Liver (tissue), 9 donors: ENCODE data around the gene CXCR3. TPM values are rescaled to one million over a fixed set of nuclear protein-coding genes. Genes with fewer than 3 reads are reported as not detected.

Experiments used
- DNase-seq: peaks from one replicate; pipeline ENCODE4 v3.0.0-alpha.2; 2017; ENCODE audit warnings: low spot score
- H3K27ac ChIP-seq, 2 donors: one replicate each; pipeline ENCODE4 v1.7.0; 2013; ENCODE audit warnings: inconsistent platforms in 2 of 2, low read length in 2 of 2, control low read depth in 1 of 2, low read depth in 1 of 2, mild to moderate bottlenecking in 1 of 2
- H3K27me3 ChIP-seq, 4 donors: one replicate each; pipeline versions ENCODE4 v1.6.1 to v1.7.0; 2013; ENCODE audit warnings: low read length in 3 of 4, inconsistent platforms in 1 of 4, mild to moderate bottlenecking in 1 of 4, moderate library complexity in 1 of 4; ENCODE audit not compliant: control insufficient read depth in 4 of 4, insufficient read depth in 4 of 4
- H3K36me3 ChIP-seq, 4 donors: one replicate each; pipeline versions ENCODE4 v1.6.1 to v1.7.0; 2013; ENCODE audit warnings: low read length in 3 of 4, mild to moderate bottlenecking in 3 of 4, low read depth in 1 of 4, moderate library complexity in 1 of 4; ENCODE audit not compliant: control insufficient read depth in 4 of 4, insufficient read depth in 3 of 4
- H3K4me1 ChIP-seq, 4 donors: one replicate each; pipeline versions ENCODE4 v1.6.1 to v1.7.0; 2013; ENCODE audit warnings: low read length in 3 of 4, mild to moderate bottlenecking in 3 of 4, moderate library complexity in 1 of 4; ENCODE audit not compliant: control insufficient read depth in 4 of 4, insufficient read depth in 4 of 4
- H3K4me3 ChIP-seq, 3 donors: one replicate each; pipeline versions ENCODE4 v1.6.1 to v1.7.0; 2013; ENCODE audit warnings: low read length in 3 of 3, control low read depth in 1 of 3, low read depth in 1 of 3, mild to moderate bottlenecking in 1 of 3
- H3K9ac ChIP-seq, 2 donors: one replicate each; pipeline ENCODE4 v1.7.0; 2013; ENCODE audit warnings: low read length in 2 of 2, mild to moderate bottlenecking in 2 of 2, moderate library complexity in 2 of 2, control low read depth in 1 of 2, low read depth in 1 of 2
- H3K9me3 ChIP-seq, 4 donors: one replicate each; pipeline versions ENCODE4 v1.6.1 to v1.7.0; 2013; ENCODE audit warnings: low read length in 3 of 4; ENCODE audit not compliant: control insufficient read depth in 4 of 4
- CTCF ChIP-seq: fragments of 150-350 bp; IDR thresholded peaks from 2 replicates; pipeline ENCODE4 v1.5.1; 2017; ENCODE audit warnings: improper control_type of control experiment, low read depth, low read length; ENCODE audit not compliant: missing input control
- EGR1 ChIP-seq, 2 donors: IDR thresholded peaks; 2 replicates each; pipeline ENCODE4 v1.6.1; 2016 to 2018; ENCODE audit warnings: antibody characterized with exemption in 2 of 2, low read depth in 2 of 2
- FOXA1 ChIP-seq: IDR thresholded peaks from 2 replicates; pipeline ENCODE4 v1.6.1; 2016; ENCODE audit warnings: antibody characterized with exemption
- FOXA2 ChIP-seq: IDR thresholded peaks from 2 replicates; pipeline ENCODE4 v1.6.1; 2016; ENCODE audit warnings: antibody characterized with exemption
- GABPA ChIP-seq, 2 donors: IDR thresholded peaks in 1 of 2; conservative IDR thresholded peaks in 1 of 2; 2 replicates each; pipeline ENCODE4 v1.6.1; 2016; ENCODE audit warnings: antibody characterized with exemption in 2 of 2, mild to moderate bottlenecking in 1 of 2, moderate library complexity in 1 of 2
- HNF4A ChIP-seq, 2 donors: conservative IDR thresholded peaks; 2 replicates each; pipeline ENCODE4 v1.6.1; 2016; ENCODE audit warnings: antibody characterized with exemption in 2 of 2, mild to moderate bottlenecking in 2 of 2
- HNF4G ChIP-seq: IDR thresholded peaks from 2 replicates; pipeline ENCODE4 v1.6.1; 2016; ENCODE audit warnings: antibody characterized with exemption
- JUND ChIP-seq, 2 donors: IDR thresholded peaks; 2 replicates each; pipeline ENCODE4 v1.6.1; 2016; ENCODE audit warnings: antibody characterized with exemption in 2 of 2
- MAX ChIP-seq: IDR thresholded peaks from 2 replicates; pipeline ENCODE4 v1.6.1; 2016; ENCODE audit warnings: antibody characterized with exemption
- NR2F2 ChIP-seq: IDR thresholded peaks from 2 replicates; pipeline ENCODE4 v1.6.1; 2016; ENCODE audit warnings: antibody characterized with exemption
- RAD21 ChIP-seq, 2 donors: IDR thresholded peaks; 2 replicates each; pipeline ENCODE4 v1.6.1; 2016; ENCODE audit warnings: antibody characterized with exemption in 2 of 2, mild to moderate bottlenecking in 2 of 2
- RXRA ChIP-seq, 2 donors: IDR thresholded peaks; 2 replicates each; pipeline ENCODE4 v1.6.1; 2017 to 2018; ENCODE audit warnings: antibody characterized with exemption in 2 of 2, mild to moderate bottlenecking in 1 of 2
- SP1 ChIP-seq: IDR thresholded peaks from 2 replicates; pipeline ENCODE4 v1.6.1; 2018; ENCODE audit warnings: antibody characterized with exemption, mild to moderate bottlenecking
- TAF1 ChIP-seq: conservative IDR thresholded peaks from 2 replicates; pipeline ENCODE4 v1.6.1; 2016; ENCODE audit warnings: antibody characterized with exemption, mild to moderate bottlenecking
- YY1 ChIP-seq: IDR thresholded peaks from 2 replicates; pipeline ENCODE4 v1.6.1; 2016; ENCODE audit warnings: antibody characterized with exemption, mild to moderate bottlenecking
- WGBS: extraction: QIAGEN DNeasy Blood & Tissue Kit; methylation state at CpG from one replicate; pipeline ENCODE4 v1.1.7; 2013; 5-methylcytosine and 5-hydroxymethylcytosine counted together
- polyA plus RNA-seq, 2 donors: library from polyadenylated mRNA; stranded (reverse) in 1 of 2; unstranded in 1 of 2; fragments of 200-250 nt in 1 of 2; fragments of >200 nt in 1 of 2; fragmentation: Nextera tagmentation in 1 of 2; extraction: Ambion mirVana in 1 of 2; gene quantifications; one replicate each; pipeline versions ENCODE4 v1.2.1 to v1.2.3, GENCODE V29; 2013 to 2015
- total RNA-seq, 2 donors: library from RNA; depleted of rRNA; stranded (reverse); fragments of >200 nt; gene quantifications; one replicate each; pipeline ENCODE4 v1.2.3, GENCODE V29; 2014
- TF ChIP-seq, protein P1 (sequence below): IDR thresholded peaks from 2 replicates; pipeline ENCODE4 v1.6.1; 2016; ENCODE audit warnings: antibody characterized with exemption
- TF ChIP-seq, protein P2 (sequence below): IDR thresholded peaks from 2 replicates; pipeline ENCODE4 v1.6.1; 2016; ENCODE audit warnings: antibody characterized with exemption
- TF ChIP-seq, protein P3 (sequence below): IDR thresholded peaks from 2 replicates; pipeline ENCODE4 v1.6.1; 2016; ENCODE audit warnings: antibody characterized with exemption, mild to moderate bottlenecking
- donor health status: healthy.
- donor health status: healthy.
- donor health status: healthy.
- donor health status: healthy.
- donor health status: healthy.

Gene CXCR3
- total and polyA plus RNA-seq, 4 donors = 0.25 to 0.27 (median 0.25) TPM; not detected in 1

DNA sequence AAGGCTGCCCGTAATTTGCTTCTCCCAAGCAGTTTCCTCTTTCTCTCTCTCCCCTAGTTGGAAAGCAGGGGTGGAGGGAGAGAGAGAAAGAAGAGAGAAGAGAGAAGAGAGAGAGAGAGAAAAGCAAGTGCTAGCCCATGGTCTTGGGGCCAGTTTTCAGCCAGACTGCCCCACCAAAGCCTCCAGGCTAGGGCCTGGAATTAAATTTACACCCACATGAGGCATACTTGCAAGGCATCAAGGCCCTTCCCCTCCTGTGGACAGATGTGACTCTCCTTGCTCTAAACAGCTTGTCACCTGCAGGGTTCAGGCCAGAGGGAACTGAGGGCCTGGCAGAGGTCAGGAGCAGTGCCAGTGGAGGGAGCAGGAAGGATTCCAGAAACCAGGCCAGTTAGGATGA, 1.7 kb upstream of the CXCR3 start (continued):
- TF ChIP-seq MAX = no peak
- TF ChIP-seq HNF4A (conservative IDR thresholded peaks at IDR 0.05) = no peak

DNA sequence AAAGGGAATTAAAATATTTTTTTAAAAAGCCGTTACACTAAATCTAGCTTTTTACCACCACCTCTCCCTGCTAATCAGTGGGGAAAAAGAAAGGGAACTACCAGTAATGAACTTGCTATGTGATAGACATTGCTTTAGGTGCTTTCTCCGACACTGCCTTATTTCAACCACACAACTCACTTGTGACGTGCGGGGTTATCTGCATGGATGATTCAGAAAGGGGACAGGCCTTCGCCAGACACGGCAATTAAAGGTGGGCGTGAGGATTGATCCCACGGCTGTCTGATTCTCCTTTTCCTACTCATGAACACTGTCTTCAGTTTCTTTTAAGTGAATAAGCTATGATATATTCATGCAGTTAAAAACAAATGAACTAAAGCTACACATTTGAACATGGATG, 882 bp upstream of the CXCR3 start:
- H3K4me3 ChIP-seq = no peak overlapping the region
- no peak overlapping the region for H3K9ac ChIP-seq
- peaks cover 0 to 3% (median 0%) of the 10 kb centered on the region in 4 donors for H3K9me3 ChIP-seq
- H3K36me3 ChIP-seq = peaks cover 0 to 3% (median 1%) of the 10 kb centered on the region in 4 donors
- H3K27me3 ChIP-seq = no peaks in the 10 kb centered on the region
- H3K27ac ChIP-seq = no peak overlapping the region
- peaks cover 0 to 10% (median 1%) of the 10 kb centered on the region in 4 donors for H3K4me1 ChIP-seq
- TF ChIP-seq FOXA1 = no peak
- TF ChIP-seq, protein P1, sequence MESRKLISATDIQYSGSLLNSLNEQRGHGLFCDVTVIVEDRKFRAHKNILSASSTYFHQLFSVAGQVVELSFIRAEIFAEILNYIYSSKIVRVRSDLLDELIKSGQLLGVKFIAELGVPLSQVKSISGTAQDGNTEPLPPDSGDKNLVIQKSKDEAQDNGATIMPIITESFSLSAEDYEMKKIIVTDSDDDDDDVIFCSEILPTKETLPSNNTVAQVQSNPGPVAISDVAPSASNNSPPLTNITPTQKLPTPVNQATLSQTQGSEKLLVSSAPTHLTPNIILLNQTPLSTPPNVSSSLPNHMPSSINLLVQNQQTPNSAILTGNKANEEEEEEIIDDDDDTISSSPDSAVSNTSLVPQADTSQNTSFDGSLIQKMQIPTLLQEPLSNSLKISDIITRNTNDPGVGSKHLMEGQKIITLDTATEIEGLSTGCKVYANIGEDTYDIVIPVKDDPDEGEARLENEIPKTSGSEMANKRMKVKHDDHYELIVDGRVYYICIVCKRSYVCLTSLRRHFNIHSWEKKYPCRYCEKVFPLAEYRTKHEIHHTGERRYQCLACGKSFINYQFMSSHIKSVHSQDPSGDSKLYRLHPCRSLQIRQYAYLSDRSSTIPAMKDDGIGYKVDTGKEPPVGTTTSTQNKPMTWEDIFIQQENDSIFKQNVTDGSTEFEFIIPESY = no peak
- no peak for TF ChIP-seq GABPA (IDR thresholded peaks at IDR 0.05 in 1 of 2, conservative IDR thresholded peaks at IDR 0.05 in 1 of 2)
- TF ChIP-seq SP1 = no peak
- TF ChIP-seq YY1 = no peak
- no peak for TF ChIP-seq NR2F2
- no peak for TF ChIP-seq RXRA (IDR thresholded peaks at IDR 0.05)
- TF ChIP-seq HNF4G = no peak
- TF ChIP-seq CTCF = no peak
- TF ChIP-seq FOXA2 = no peak
- TF ChIP-seq, protein P2, sequence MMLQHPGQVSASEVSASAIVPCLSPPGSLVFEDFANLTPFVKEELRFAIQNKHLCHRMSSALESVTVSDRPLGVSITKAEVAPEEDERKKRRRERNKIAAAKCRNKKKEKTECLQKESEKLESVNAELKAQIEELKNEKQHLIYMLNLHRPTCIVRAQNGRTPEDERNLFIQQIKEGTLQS = no peak
- no peak for TF ChIP-seq RAD21 (IDR thresholded peaks at IDR 0.05)
- no peak for TF ChIP-seq TAF1
- TF ChIP-seq JUND (IDR thresholded peaks at IDR 0.05) = no peak
- no peak for TF ChIP-seq HNF4A (conservative IDR thresholded peaks at IDR 0.05)
- no peak for TF ChIP-seq EGR1 (IDR thresholded peaks at IDR 0.05; ENCODE audit: low read depth in 2 of 2)
- no peak for TF ChIP-seq MAX
- no peak for DNase-seq
- 85% methylated on average over 8 of the region's 8 CpGs for WGBS

DNA sequence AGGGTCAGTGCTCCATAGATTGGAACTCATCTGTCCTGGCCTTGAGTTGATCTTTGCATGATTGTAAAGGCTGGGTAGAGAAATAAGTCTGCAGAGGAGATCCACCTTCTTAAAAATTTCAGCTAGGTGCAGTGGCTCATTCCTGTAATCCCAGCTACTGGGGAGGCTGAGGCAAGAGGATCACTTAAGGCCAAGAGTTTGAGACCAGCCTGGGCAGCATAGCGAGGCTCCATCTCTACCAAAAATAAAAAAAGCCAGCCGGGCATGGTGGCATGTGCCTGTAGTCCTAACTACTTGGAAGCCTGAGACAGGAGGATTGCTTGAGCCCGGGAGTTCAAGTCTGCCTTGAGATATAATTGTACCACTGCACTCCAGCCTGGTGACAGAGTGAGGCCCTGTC, 476 bp upstream of the CXCR3 start:
- Histone ChIP-seq H3K36me3 (peaks cover 0 to 4% (median 2%) of the 10 kb centered on the region in 4 donors), H3K9ac (no peak overlapping the region), H3K27ac (no peak overlapping the region), H3K27me3 (no peaks in the 10 kb centered on the region), H3K4me3 (no peak overlapping the region), H3K4me1 (peaks cover 0 to 10% (median 1%) of the 10 kb centered on the region in 4 donors), H3K9me3 (peaks cover 0 to 3% (median 0%) of the 10 kb centered on the region in 4 donors)
- TF ChIP-seq RAD21 (IDR thresholded peaks at IDR 0.05) = no peak
- no peak for TF ChIP-seq CTCF
- TF ChIP-seq, protein P1 = no peak
- TF ChIP-seq, protein P3, sequence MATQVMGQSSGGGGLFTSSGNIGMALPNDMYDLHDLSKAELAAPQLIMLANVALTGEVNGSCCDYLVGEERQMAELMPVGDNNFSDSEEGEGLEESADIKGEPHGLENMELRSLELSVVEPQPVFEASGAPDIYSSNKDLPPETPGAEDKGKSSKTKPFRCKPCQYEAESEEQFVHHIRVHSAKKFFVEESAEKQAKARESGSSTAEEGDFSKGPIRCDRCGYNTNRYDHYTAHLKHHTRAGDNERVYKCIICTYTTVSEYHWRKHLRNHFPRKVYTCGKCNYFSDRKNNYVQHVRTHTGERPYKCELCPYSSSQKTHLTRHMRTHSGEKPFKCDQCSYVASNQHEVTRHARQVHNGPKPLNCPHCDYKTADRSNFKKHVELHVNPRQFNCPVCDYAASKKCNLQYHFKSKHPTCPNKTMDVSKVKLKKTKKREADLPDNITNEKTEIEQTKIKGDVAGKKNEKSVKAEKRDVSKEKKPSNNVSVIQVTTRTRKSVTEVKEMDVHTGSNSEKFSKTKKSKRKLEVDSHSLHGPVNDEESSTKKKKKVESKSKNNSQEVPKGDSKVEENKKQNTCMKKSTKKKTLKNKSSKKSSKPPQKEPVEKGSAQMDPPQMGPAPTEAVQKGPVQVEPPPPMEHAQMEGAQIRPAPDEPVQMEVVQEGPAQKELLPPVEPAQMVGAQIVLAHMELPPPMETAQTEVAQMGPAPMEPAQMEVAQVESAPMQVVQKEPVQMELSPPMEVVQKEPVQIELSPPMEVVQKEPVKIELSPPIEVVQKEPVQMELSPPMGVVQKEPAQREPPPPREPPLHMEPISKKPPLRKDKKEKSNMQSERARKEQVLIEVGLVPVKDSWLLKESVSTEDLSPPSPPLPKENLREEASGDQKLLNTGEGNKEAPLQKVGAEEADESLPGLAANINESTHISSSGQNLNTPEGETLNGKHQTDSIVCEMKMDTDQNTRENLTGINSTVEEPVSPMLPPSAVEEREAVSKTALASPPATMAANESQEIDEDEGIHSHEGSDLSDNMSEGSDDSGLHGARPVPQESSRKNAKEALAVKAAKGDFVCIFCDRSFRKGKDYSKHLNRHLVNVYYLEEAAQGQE = no peak
- WGBS = 89% methylated on average over 3 of the region's 3 CpGs
- no peak for DNase-seq
